Measurements from ENCODE around the gene NUDT9. TPM values are rescaled to one million over a fixed set of nuclear protein-coding genes. Genes with fewer than 3 reads are reported as not detected.
A peak's percentile ranks its signal among the peaks of the same experiment; 100 is the strongest.

Gene NUDT9
- total RNA-seq, 2 donors from 2014 or later = 30.4 to 37.9 TPM

DNA sequence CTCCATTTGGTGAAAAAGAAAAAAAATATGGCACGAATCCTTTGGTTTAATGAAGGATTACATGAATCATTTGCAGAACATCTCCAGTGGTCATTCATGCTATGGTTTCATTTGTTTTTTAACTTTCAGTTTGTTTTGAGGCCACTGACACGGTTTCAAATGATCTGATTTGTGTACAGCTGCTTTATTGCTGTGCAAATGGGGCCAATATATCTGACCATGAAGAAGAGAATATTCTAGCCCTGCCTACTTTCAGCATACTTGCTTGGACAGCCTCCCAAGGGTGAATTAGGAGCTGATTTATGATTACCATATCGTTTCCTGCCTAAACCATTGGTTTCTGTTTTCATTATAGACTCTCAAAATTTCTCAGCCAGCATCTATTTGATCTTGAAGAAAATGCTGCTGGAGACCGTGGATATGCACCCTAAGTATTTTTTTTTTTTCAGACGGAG is 76.1 kb downstream of the NUDT9 start:
- no peaks in the 10 kb centered on the region for H3K9me3 ChIP-seq
- peak overlapping the region; percentile 60 to 62 for H3K27ac ChIP-seq
- 19% methylated on average over 5 of the region's 5 CpGs for WGBS
- TF ChIP-seq POLR2AphosphoS5 (IDR thresholded peaks at IDR 0.05) (no peak), POLR2A (IDR thresholded peaks at IDR 0.05) (no peak)
- TF ChIP-seq, protein P1, sequence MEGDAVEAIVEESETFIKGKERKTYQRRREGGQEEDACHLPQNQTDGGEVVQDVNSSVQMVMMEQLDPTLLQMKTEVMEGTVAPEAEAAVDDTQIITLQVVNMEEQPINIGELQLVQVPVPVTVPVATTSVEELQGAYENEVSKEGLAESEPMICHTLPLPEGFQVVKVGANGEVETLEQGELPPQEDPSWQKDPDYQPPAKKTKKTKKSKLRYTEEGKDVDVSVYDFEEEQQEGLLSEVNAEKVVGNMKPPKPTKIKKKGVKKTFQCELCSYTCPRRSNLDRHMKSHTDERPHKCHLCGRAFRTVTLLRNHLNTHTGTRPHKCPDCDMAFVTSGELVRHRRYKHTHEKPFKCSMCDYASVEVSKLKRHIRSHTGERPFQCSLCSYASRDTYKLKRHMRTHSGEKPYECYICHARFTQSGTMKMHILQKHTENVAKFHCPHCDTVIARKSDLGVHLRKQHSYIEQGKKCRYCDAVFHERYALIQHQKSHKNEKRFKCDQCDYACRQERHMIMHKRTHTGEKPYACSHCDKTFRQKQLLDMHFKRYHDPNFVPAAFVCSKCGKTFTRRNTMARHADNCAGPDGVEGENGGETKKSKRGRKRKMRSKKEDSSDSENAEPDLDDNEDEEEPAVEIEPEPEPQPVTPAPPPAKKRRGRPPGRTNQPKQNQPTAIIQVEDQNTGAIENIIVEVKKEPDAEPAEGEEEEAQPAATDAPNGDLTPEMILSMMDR (IDR thresholded peaks at IDR 0.05) = no peak
- no peak overlapping the region for H3K4me3 ChIP-seq
- H3K27me3 ChIP-seq (replicated peaks; ENCODE audit: insufficient read depth) = no peaks in the 10 kb centered on the region
- H3K36me3 ChIP-seq = no peaks in the 10 kb centered on the region
- peaks cover 9% of the 10 kb centered on the region for H3K4me1 ChIP-seq (replicated peaks)
- no peak for DNase-seq (ENCODE audit: low spot score)
- intact Hi-C loops (cut with DNase I) = no loop called here

DNA sequence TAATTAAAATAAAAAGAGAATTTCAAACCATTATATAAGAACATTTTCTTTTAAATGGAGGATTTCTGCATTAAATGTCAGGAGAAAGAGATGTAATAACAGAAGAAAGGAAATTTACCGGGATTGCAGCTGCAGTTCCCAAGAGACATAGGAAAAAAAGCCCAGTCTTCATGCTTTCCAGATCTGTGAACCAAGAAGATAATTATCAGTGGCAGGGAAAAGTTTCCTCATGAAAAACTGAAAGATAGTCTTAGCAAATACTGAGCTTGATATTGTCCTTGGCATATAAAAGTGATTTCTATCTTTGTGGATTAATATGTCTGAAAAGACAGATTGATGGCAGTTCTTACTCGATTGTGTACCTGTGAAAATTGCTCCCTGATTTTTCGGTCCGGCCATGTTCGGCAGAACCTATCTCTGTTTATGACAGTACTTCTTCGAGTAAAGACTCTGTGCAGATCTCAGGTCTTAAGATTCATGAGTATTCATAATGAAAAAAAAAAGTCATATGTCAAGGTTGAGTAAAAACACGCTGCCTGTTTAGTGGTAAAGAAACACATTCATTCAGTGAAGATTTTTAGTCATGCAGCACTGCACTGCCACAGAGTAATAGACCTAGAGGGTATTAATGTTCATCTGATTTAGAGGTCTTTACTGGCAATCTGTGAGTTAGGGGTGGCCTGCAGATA is 77.2 kb downstream of the NUDT9 start:
- Histone ChIP-seq H3K9me3 (no peaks in the 10 kb centered on the region), H3K4me3 (no peak overlapping the region), H3K36me3 (no peaks in the 10 kb centered on the region), H3K27ac (peak overlapping the region; percentile 60 to 62), H3K27me3 (replicated peaks; ENCODE audit: insufficient read depth) (no peaks in the 10 kb centered on the region), H3K4me1 (replicated peaks) (peaks cover 9% of the 10 kb centered on the region)
- 14% methylated on average over 7 of the region's 7 CpGs for WGBS
- intact Hi-C loops (cut with DNase I) = no loop called here
- TF ChIP-seq, protein P1 (IDR thresholded peaks at IDR 0.05) = no peak
- peak; percentile 45 for TF ChIP-seq POLR2AphosphoS5 (IDR thresholded peaks at IDR 0.05)
- no peak for TF ChIP-seq POLR2A (IDR thresholded peaks at IDR 0.05)
- no peak for DNase-seq (ENCODE audit: low spot score)

DNA sequence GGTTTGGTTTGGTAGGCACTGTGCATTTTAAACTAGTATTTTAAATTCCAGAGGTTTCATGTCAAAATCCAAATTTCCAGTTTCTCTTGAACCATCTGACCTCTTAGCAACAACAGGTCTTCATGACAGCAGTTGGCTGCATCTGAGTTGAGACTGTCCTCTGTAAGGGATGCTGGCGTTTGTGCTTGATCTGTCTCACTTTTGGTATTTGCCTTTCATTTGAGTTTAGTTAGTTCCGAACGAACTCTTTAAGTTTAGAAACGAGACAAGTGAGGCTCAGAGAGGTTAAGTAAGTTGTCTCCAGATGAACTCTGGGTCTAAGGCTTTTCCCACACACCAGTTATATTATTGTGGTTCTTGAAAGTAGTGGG is 77.7 kb downstream of the NUDT9 start:
- no peak for DNase-seq (ENCODE audit: low spot score)
- no peaks in the 10 kb centered on the region for H3K9me3 ChIP-seq
- peak overlapping the region; percentile 60 to 62 for H3K27ac ChIP-seq
- H3K27me3 ChIP-seq (replicated peaks; ENCODE audit: insufficient read depth) = no peaks in the 10 kb centered on the region
- 43% methylated on average over 4 of the region's 4 CpGs for WGBS
- H3K36me3 ChIP-seq = no peaks in the 10 kb centered on the region
- intact Hi-C loops (cut with DNase I) = no loop called here
- H3K4me1 ChIP-seq (replicated peaks) = peaks cover 9% of the 10 kb centered on the region
- no peak overlapping the region for H3K4me3 ChIP-seq
- TF ChIP-seq POLR2A (IDR thresholded peaks at IDR 0.05) = no peak
- no peak for TF ChIP-seq POLR2AphosphoS5 (IDR thresholded peaks at IDR 0.05)
- TF ChIP-seq, protein P1 (IDR thresholded peaks at IDR 0.05) = no peak

DNA sequence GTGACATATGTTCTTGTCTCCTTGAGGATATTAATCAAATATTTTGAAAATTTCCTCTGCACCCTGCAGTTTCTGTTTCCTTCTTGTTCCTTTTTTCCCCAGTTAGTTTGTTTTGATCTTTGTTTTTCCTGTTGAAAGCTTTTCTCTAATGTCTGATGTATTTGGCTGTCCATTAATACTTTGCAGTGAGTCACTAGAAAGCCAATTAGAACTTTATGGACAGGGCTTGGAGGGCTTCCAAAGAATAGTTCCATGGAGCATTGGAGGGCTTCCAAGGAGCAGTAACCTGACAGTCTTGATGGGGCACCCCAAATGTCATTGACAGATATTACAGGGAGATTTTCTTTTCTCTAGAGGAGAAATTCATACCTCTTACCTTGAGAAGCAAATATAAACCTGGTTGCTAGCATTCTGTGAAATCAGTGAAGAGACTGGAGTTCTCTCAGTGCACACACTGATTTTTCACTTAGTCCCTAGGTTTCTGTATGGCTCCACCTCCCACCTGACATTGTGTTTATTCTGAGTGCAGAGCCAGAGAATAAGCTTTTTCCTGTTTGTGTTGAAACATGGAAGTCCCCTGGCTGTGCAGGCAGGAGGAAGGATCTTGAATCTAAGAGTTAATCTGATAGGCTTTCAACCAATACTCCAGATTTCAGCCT is 80.3 kb downstream of the NUDT9 start:
- Histone ChIP-seq H3K27me3 (replicated peaks; ENCODE audit: insufficient read depth) (no peaks in the 10 kb centered on the region), H3K36me3 (no peaks in the 10 kb centered on the region), H3K27ac (peak overlapping the region; percentile 21 to 58), H3K4me3 (no peak overlapping the region), H3K4me1 (replicated peaks) (peaks cover 9% of the 10 kb centered on the region), H3K9me3 (no peaks in the 10 kb centered on the region)
- TF ChIP-seq, protein P1 (IDR thresholded peaks at IDR 0.05) = no peak
- TF ChIP-seq POLR2A (IDR thresholded peaks at IDR 0.05) (no peak), POLR2AphosphoS5 (IDR thresholded peaks at IDR 0.05) (peak; percentile 67)
- DNase-seq (ENCODE audit: low spot score) = peak; percentile 78
- intact Hi-C loops (cut with DNase I) = no loop called here

DNA sequence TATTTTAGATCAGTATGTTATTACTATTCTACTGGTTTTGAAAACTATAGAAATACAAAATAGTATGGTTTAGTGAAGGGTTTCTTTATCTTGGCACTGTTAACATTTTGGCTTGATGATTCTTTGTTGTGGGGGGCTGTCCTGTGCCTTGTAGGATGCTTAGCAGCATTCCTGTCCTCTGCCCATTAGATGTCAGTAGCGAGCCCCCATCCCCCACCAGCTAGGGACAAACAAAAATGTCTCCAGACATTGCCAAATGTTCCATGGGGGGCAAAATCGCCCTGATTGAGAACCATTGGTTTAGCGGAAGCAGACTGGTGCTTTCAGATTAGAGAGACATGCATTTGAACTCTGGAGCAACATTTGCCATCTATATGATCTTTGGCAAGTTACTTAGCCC is 83.5 kb downstream of the NUDT9 start:
- Histone ChIP-seq H3K4me1 (replicated peaks) (no peaks in the 10 kb centered on the region), H3K27ac (no peak overlapping the region), H3K27me3 (replicated peaks; ENCODE audit: insufficient read depth) (no peaks in the 10 kb centered on the region), H3K4me3 (no peak overlapping the region), H3K9me3 (no peaks in the 10 kb centered on the region), H3K36me3 (no peaks in the 10 kb centered on the region)
- intact Hi-C loops (cut with DNase I) = no loop called here
- TF ChIP-seq, protein P1 (IDR thresholded peaks at IDR 0.05) = no peak
- TF ChIP-seq POLR2A (IDR thresholded peaks at IDR 0.05) = no peak
- DNase-seq (ENCODE audit: low spot score) = no peak
- WGBS = 79% methylated on average over 3 of the region's 3 CpGs

Measured in prostate gland (tissue), 2 donors.